Neural cell (in vitro differentiated cells): ENCODE measurements around the gene RAX. TPM values are rescaled to one million over a fixed set of nuclear protein-coding genes. Genes with fewer than 3 reads are reported as not detected.

Experiments used
- H2AFZ ChIP-seq: fragments of 200-600, 300-800 bp; sonication (generic), shearing (Covaris generic); 2 replicates; pipeline ENCODE4 v1.6.0; 2014; ENCODE audit warnings: low read depth, mild to moderate bottlenecking, antibody characterized with exemption, low read length, moderate library complexity
- H3F3A ChIP-seq: fragments of 200-600 bp; shearing (Covaris generic); 2 replicates; pipeline ENCODE4 v1.6.1; 2016; ENCODE audit warnings: mild to moderate bottlenecking, moderate library complexity, mixed read lengths, antibody characterized with exemption, low read length; ENCODE audit not compliant: insufficient read depth, poor library complexity, severe bottlenecking
- H3K27ac ChIP-seq: fragments of 200-600, 300-800 bp; sonication (generic), shearing (Covaris generic); 2 replicates; pipeline ENCODE4 v1.5.1; 2014; ENCODE audit warnings: mild to moderate bottlenecking, low read length, moderate library complexity
- H3K27me3 ChIP-seq: fragments of 300-800, 200-600 bp; sonication (generic), shearing (Covaris generic); 2 replicates; pipeline ENCODE4 v1.6.0; 2014; ENCODE audit warnings: mild to moderate bottlenecking, low read depth, low read length, moderate library complexity; ENCODE audit not compliant: insufficient read depth
- H3K36me3 ChIP-seq: fragments of 300-800, 200-600 bp; sonication (generic), shearing (Covaris generic); 2 replicates; pipeline ENCODE4 v1.5.1; 2014; ENCODE audit warnings: mild to moderate bottlenecking, antibody characterized with exemption, low read length, moderate library complexity; ENCODE audit not compliant: insufficient read depth
- H3K4me2 ChIP-seq: fragments of 300-800, 200-600 bp; sonication (generic), shearing (Covaris generic); 2 replicates; pipeline ENCODE4 v1.6.0; 2014; ENCODE audit warnings: mild to moderate bottlenecking, low read length
- H3K4me3 ChIP-seq: fragments of 300-800, 200-600 bp; sonication (generic), shearing (Covaris generic); 2 replicates; pipeline ENCODE4 v1.5.1; 2014; ENCODE audit warnings: mild to moderate bottlenecking, low read length, moderate library complexity
- H3K79me2 ChIP-seq: fragments of 200-600 bp; shearing (Covaris generic); replicated peaks from 2 replicates; pipeline ENCODE4 v1.6.0; 2014; ENCODE audit warnings: mild to moderate bottlenecking, low read length, moderate library complexity; ENCODE audit not compliant: insufficient read depth
- H3K9ac ChIP-seq: fragments of 300-800, 200-600 bp; sonication (generic), shearing (Covaris generic); 2 replicates; pipeline ENCODE4 v1.6.1; 2016; ENCODE audit warnings: mild to moderate bottlenecking, low read length, mixed read lengths
- H3K9me2 ChIP-seq: fragments of 200-600 bp; shearing (Covaris generic); 2 replicates; pipeline ENCODE4 v1.6.1; 2016; ENCODE audit warnings: mild to moderate bottlenecking, low read length, mixed read lengths; ENCODE audit not compliant: insufficient read depth
- H3K9me3 ChIP-seq: fragments of 200-600, 300-800 bp; sonication (generic), shearing (Covaris generic); 2 replicates; pipeline ENCODE4 v1.6.1; 2016; ENCODE audit warnings: mild to moderate bottlenecking, mixed run types, low read length, moderate library complexity, mixed read lengths
- H4K20me1 ChIP-seq: fragments of 200-600 bp; shearing (Covaris generic); 2 replicates; pipeline ENCODE4 v1.6.1; 2016; ENCODE audit warnings: mild to moderate bottlenecking, mixed run types; ENCODE audit not compliant: insufficient read depth
- EP300 ChIP-seq: fragments of 450-650 bp; conservative IDR thresholded peaks from 2 replicates; pipeline ENCODE4 v1.6.1; 2014; ENCODE audit warnings: antibody characterized with exemption, mild to moderate bottlenecking, moderate library complexity; ENCODE audit not compliant: poor library complexity, severe bottlenecking
- EZH2 ChIP-seq: fragments of 200-600, 300-800 bp; shearing (Covaris generic), sonication (generic); IDR thresholded peaks from 2 replicates; pipeline ENCODE4 v1.6.1; 2014; ENCODE audit warnings: antibody characterized with exemption, low read length, borderline replicate concordance, mild to moderate bottlenecking; ENCODE audit not compliant: insufficient read depth, poor library complexity, severe bottlenecking
- MXI1 ChIP-seq: fragments of 450-650 bp; conservative IDR thresholded peaks from 2 replicates; pipeline ENCODE4 v1.6.1; 2014; ENCODE audit warnings: antibody characterized with exemption, mild to moderate bottlenecking; ENCODE audit not compliant: poor library complexity, severe bottlenecking
- POLR2AphosphoS5 ChIP-seq: IDR thresholded peaks from 2 replicates; pipeline ENCODE4 v1.6.1; 2012
- RAD21 ChIP-seq: fragments of 450-650 bp; conservative IDR thresholded peaks from 2 replicates; pipeline ENCODE4 v1.6.1; 2014; ENCODE audit warnings: antibody characterized with exemption, mild to moderate bottlenecking, moderate library complexity
- SMC3 ChIP-seq: fragments of 450-650 bp; conservative IDR thresholded peaks from 2 replicates; pipeline ENCODE4 v1.6.1; 2014; ENCODE audit warnings: antibody characterized with exemption, mild to moderate bottlenecking, moderate library complexity; ENCODE audit not compliant: poor library complexity
- TAF1 ChIP-seq: IDR thresholded peaks from 2 replicates; pipeline ENCODE4 v1.6.1; 2012; ENCODE audit warnings: low read depth
- polyA plus RNA-seq: library from polyadenylated mRNA; depleted of rRNA; stranded (reverse); fragments of >200 nt; gene quantifications from 2 replicates; pipeline ENCODE4 v1.2.3, GENCODE V29; 2014
- TF ChIP-seq, protein P1 (sequence below): fragments of 450-650 bp; IDR thresholded peaks from 2 replicates; pipeline ENCODE4 v1.5.1; 2014; ENCODE audit warnings: antibody characterized with exemption, mild to moderate bottlenecking, moderate library complexity; ENCODE audit not compliant: poor library complexity, severe bottlenecking
- TF ChIP-seq, protein P2 (sequence below): IDR thresholded peaks from 2 replicates; pipeline ENCODE4 v1.6.1; 2012; ENCODE audit warnings: borderline replicate concordance

Gene RAX
- polyA plus RNA-seq, 1 donor from 2014 or later: not detected

GRCh38 chr18:59238385-59238784 lies 34.9 kb downstream of the RAX start:
- no peak overlapping the region for H3K4me2 ChIP-seq
- no peaks in the 10 kb centered on the region for H3F3A ChIP-seq
- TF ChIP-seq EP300 (peak; percentile 62), MXI1 (no peak), POLR2AphosphoS5 (peak; percentile 91), SMC3 (no peak), EZH2 (no peak)
- TF ChIP-seq, protein P1, sequence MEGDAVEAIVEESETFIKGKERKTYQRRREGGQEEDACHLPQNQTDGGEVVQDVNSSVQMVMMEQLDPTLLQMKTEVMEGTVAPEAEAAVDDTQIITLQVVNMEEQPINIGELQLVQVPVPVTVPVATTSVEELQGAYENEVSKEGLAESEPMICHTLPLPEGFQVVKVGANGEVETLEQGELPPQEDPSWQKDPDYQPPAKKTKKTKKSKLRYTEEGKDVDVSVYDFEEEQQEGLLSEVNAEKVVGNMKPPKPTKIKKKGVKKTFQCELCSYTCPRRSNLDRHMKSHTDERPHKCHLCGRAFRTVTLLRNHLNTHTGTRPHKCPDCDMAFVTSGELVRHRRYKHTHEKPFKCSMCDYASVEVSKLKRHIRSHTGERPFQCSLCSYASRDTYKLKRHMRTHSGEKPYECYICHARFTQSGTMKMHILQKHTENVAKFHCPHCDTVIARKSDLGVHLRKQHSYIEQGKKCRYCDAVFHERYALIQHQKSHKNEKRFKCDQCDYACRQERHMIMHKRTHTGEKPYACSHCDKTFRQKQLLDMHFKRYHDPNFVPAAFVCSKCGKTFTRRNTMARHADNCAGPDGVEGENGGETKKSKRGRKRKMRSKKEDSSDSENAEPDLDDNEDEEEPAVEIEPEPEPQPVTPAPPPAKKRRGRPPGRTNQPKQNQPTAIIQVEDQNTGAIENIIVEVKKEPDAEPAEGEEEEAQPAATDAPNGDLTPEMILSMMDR: no peak

GRCh38 chr18:59233017-59233410 lies 40.2 kb downstream of the RAX start:
- H3K27ac ChIP-seq: no peak overlapping the region
- no peaks in the 10 kb centered on the region for H4K20me1 ChIP-seq
- H3K9me3 ChIP-seq: no peaks in the 10 kb centered on the region
- no peak overlapping the region for H3K4me2 ChIP-seq
- H3K36me3 ChIP-seq: no peaks in the 10 kb centered on the region
- H3K27me3 ChIP-seq: no peaks in the 10 kb centered on the region
- no peaks in the 10 kb centered on the region for H3F3A ChIP-seq
- no peak overlapping the region for H3K4me3 ChIP-seq
- TF ChIP-seq EZH2: no peak
- no peak for TF ChIP-seq TAF1
- no peak for TF ChIP-seq POLR2AphosphoS5
- TF ChIP-seq, protein P2, sequence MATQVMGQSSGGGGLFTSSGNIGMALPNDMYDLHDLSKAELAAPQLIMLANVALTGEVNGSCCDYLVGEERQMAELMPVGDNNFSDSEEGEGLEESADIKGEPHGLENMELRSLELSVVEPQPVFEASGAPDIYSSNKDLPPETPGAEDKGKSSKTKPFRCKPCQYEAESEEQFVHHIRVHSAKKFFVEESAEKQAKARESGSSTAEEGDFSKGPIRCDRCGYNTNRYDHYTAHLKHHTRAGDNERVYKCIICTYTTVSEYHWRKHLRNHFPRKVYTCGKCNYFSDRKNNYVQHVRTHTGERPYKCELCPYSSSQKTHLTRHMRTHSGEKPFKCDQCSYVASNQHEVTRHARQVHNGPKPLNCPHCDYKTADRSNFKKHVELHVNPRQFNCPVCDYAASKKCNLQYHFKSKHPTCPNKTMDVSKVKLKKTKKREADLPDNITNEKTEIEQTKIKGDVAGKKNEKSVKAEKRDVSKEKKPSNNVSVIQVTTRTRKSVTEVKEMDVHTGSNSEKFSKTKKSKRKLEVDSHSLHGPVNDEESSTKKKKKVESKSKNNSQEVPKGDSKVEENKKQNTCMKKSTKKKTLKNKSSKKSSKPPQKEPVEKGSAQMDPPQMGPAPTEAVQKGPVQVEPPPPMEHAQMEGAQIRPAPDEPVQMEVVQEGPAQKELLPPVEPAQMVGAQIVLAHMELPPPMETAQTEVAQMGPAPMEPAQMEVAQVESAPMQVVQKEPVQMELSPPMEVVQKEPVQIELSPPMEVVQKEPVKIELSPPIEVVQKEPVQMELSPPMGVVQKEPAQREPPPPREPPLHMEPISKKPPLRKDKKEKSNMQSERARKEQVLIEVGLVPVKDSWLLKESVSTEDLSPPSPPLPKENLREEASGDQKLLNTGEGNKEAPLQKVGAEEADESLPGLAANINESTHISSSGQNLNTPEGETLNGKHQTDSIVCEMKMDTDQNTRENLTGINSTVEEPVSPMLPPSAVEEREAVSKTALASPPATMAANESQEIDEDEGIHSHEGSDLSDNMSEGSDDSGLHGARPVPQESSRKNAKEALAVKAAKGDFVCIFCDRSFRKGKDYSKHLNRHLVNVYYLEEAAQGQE: no peak
- TF ChIP-seq, protein P1: no peak
- TF ChIP-seq RAD21: no peak
- TF ChIP-seq SMC3: no peak
- TF ChIP-seq EP300: no peak
- no peak for TF ChIP-seq MXI1
- H3K79me2 ChIP-seq: no peaks in the 10 kb centered on the region
- H3K9ac ChIP-seq: no peak overlapping the region
- no peak overlapping the region for H2AFZ ChIP-seq
- H3K9me2 ChIP-seq: no peaks in the 10 kb centered on the region

More at GRCh38 chr18:59238385-59238784, 34.9 kb downstream of the RAX start:
- Histone ChIP-seq H3K79me2 (no peaks in the 10 kb centered on the region), H2AFZ (no peak overlapping the region), H3K27me3 (no peaks in the 10 kb centered on the region), H3K9me3 (no peaks in the 10 kb centered on the region), H3K9me2 (no peaks in the 10 kb centered on the region), H3K27ac (peak overlapping the region; percentile 20), H4K20me1 (no peaks in the 10 kb centered on the region), H3K4me3 (no peak overlapping the region), H3K9ac (no peak overlapping the region), H3K36me3 (no peaks in the 10 kb centered on the region)
